ENCODE measurements around the gene ERP44.

The ERP44 gene

DNA sequence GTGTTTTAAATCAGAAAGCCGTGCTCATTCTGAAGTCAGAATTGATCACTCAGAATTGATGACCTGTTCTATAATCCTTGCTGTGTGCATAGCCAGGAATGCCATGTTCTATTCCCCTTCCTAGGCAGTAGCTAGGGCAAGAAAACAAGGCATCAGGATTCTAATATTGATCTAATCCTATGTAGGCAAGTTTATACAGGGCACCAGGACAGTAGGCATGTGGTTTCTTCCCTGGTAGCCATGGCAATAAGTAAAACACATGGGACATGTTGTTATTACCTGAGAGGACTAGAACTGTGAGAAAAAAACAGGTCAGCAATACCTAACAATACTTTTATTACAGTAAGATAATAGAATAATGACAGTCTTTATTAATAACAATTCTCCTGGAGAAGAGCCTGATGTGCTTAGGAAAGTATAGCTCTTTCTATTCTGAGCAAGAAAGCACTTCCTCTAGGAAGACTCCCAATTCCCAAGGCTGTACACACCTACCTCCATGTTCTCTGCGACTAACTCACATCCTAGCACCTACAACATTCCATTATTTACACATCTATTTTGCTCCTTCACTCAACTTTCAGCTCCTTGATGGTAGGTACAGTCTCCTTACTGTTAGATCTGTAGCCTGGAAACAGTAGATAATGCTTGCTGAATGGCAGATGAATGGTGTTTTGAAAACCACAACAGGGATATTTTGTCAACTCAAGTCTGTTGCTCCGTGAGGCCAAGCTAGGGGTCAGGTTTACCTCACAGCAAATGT lies 121.6 kb downstream of the ERP44 start:
- TF ChIP-seq, protein P1, sequence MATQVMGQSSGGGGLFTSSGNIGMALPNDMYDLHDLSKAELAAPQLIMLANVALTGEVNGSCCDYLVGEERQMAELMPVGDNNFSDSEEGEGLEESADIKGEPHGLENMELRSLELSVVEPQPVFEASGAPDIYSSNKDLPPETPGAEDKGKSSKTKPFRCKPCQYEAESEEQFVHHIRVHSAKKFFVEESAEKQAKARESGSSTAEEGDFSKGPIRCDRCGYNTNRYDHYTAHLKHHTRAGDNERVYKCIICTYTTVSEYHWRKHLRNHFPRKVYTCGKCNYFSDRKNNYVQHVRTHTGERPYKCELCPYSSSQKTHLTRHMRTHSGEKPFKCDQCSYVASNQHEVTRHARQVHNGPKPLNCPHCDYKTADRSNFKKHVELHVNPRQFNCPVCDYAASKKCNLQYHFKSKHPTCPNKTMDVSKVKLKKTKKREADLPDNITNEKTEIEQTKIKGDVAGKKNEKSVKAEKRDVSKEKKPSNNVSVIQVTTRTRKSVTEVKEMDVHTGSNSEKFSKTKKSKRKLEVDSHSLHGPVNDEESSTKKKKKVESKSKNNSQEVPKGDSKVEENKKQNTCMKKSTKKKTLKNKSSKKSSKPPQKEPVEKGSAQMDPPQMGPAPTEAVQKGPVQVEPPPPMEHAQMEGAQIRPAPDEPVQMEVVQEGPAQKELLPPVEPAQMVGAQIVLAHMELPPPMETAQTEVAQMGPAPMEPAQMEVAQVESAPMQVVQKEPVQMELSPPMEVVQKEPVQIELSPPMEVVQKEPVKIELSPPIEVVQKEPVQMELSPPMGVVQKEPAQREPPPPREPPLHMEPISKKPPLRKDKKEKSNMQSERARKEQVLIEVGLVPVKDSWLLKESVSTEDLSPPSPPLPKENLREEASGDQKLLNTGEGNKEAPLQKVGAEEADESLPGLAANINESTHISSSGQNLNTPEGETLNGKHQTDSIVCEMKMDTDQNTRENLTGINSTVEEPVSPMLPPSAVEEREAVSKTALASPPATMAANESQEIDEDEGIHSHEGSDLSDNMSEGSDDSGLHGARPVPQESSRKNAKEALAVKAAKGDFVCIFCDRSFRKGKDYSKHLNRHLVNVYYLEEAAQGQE (IDR thresholded peaks at IDR 0.05; ENCODE audit: insufficient read depth in 1 of 2, low read depth in 2 of 2, low read length in 2 of 2) = no peak
- TF ChIP-seq SIN3A (IDR thresholded peaks at IDR 0.05; ENCODE audit: borderline replicate concordance, insufficient read depth, low read length) = no peak
- TF ChIP-seq POLR2AphosphoS5 (IDR thresholded peaks at IDR 0.05; ENCODE audit: low read depth, low read length) = no peak
- TF ChIP-seq TAF1 (IDR thresholded peaks at IDR 0.05; ENCODE audit: borderline replicate concordance, insufficient read depth, low read length) = no peak
- TF ChIP-seq FOXP2 (optimal IDR thresholded peaks at IDR 0.05; ENCODE audit: borderline replicate concordance, extremely low read depth, extremely low read length, insufficient read depth) = no peak

- TF ChIP-seq POLR2AphosphoS5 (IDR thresholded peaks at IDR 0.05; ENCODE audit: low read depth, low read length) (no peak), TAF1 (IDR thresholded peaks at IDR 0.05; ENCODE audit: borderline replicate concordance, insufficient read depth, low read length) (no peak), FOXP2 (optimal IDR thresholded peaks at IDR 0.05; ENCODE audit: borderline replicate concordance, extremely low read depth, extremely low read length, insufficient read depth) (no peak), SIN3A (IDR thresholded peaks at IDR 0.05; ENCODE audit: borderline replicate concordance, insufficient read depth, low read length) (no peak)
- TF ChIP-seq, protein P1 (IDR thresholded peaks at IDR 0.05; ENCODE audit: insufficient read depth in 1 of 2, low read depth in 2 of 2, low read length in 2 of 2) = no peak
Observed at GRCh38 chr9:99973455-99973854, 125.3 kb downstream of the ERP44 start.

DNA sequence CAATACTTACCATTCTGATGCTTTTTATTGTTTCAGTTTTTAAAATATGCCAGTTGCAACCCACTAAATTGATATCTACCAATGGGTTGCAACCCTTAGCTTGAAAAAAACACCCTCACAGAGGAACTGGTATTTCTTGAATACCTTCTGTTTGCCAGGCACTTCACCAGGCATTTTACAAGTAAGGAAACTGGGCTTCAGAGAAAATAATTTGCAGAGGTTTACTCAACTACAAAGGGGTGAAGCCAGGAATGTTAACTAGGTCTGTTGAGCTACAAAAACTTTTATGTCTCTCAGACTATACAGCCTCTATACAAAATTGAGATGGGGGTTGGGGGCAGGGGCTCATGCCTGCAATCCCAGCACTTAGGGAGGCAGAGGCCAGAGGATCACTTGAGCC lies 127.4 kb downstream of the ERP44 start:
- no peak for TF ChIP-seq SIN3A (IDR thresholded peaks at IDR 0.05; ENCODE audit: borderline replicate concordance, insufficient read depth, low read length)
- no peak for TF ChIP-seq FOXP2 (optimal IDR thresholded peaks at IDR 0.05; ENCODE audit: borderline replicate concordance, extremely low read depth, extremely low read length, insufficient read depth)
- TF ChIP-seq, protein P1 (IDR thresholded peaks at IDR 0.05; ENCODE audit: insufficient read depth in 1 of 2, low read depth in 2 of 2, low read length in 2 of 2) = no peak
- TF ChIP-seq TAF1 (IDR thresholded peaks at IDR 0.05; ENCODE audit: borderline replicate concordance, insufficient read depth, low read length) = no peak
- TF ChIP-seq POLR2AphosphoS5 (IDR thresholded peaks at IDR 0.05; ENCODE audit: low read depth, low read length) = no peak

DNA sequence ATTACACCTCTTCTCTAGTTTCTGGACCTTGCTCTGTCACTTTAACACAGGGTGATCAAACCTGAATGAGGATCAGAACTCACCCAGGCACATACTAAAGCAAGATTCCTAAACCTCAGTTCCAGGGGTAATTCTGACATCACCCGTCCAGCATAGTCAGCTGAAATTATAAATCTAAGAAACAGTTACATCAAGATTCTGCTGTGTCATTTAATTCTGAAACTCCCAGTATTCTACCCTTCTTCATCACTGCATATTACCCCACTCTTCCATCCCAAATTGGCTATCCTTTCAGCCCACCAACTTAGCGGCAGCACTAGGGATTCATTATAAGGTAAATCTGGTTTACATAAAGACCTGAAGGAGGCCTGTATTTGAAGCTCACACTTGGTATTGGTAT lies 128.3 kb downstream of the ERP44 start:
- TF ChIP-seq FOXP2 (optimal IDR thresholded peaks at IDR 0.05; ENCODE audit: borderline replicate concordance, extremely low read depth, extremely low read length, insufficient read depth) = no peak
- TF ChIP-seq, protein P1 (IDR thresholded peaks at IDR 0.05; ENCODE audit: insufficient read depth in 1 of 2, low read depth in 2 of 2, low read length in 2 of 2) = no peak
- TF ChIP-seq POLR2AphosphoS5 (IDR thresholded peaks at IDR 0.05; ENCODE audit: low read depth, low read length) = no peak
- TF ChIP-seq SIN3A (IDR thresholded peaks at IDR 0.05; ENCODE audit: borderline replicate concordance, insufficient read depth, low read length) = no peak
